Ramos (cell line): ENCODE results near the gene POU2F3.

Source experiments
- in situ Hi-C: fragments of 300-500 bp; cut with MboI; formaldehyde crosslinking; loops from one replicate; pipeline ENCODE4 v1.14.3; 2022; ENCODE audit warnings: low sequenced_read_pairs; ENCODE audit not compliant: unreplicated experiment

POU2F3 gene

DNA sequence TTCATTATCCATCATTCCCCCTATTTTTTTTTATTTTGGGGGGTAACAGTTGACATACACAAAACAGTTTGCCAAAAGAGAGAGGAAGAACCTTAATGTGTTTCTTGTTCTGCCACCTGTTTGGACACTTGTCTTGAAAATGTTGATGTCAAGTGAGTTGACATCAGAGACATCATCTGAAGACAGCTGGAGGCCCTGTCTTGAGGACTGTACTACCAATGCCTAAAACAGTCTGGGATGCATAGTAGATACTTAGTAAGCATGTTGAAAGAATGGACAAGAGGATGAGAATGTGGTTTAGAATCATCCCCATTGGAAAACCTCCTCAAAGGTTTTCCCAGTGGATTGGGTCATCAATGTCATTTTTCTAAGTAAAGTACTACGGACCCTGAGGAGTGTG lies 93.9 kb downstream of the POU2F3 start:
- in situ Hi-C loops = no loop called here

DNA sequence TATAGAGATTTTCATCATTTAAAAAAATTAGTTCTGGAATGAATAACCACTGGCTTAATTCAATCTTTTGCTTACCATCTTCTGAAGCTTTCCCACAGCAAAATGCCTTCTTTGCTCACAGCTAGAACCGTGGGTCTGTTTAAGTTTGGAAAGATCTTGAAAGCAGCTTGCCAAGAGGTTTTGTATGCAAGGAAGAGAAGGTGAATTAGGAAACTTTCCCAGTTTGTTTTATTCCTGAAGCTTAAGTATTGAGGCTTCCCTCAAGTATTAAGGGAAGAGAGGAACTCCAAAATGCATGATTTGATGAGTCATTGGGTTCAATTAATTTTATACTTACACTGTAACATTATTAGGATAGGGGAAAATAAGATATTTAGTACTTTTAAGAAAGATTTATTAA lies 94.4 kb downstream of the POU2F3 start:
- in situ Hi-C loops = no loop called here

DNA sequence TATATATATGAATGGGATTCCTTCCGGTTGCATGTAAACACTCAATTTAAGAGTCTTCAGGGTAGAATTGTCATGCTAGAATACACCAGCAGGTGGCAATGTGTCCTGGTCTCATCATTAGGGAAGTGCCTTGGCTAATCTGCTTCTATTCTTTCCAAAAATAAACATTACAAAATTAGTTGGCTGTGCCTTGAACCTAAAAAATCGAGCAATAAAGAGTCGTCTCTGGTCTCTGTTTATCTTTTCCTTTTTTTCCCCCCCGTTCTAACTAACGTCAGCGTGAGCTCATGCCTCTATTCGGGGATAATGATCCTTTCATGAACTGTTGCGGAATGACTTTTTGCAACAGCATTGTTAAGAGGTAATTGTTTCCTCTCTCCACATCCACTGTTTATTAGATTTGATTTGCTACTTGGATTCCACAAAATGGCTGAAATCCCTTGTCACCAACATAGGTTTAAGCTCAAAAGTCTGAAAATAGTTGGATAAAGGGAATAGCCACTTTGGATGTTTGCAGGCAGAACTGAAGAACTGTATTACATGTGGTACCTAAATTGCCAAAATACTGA lies 95.0 kb downstream of the POU2F3 start:
- in situ Hi-C loops = no loop called here

DNA sequence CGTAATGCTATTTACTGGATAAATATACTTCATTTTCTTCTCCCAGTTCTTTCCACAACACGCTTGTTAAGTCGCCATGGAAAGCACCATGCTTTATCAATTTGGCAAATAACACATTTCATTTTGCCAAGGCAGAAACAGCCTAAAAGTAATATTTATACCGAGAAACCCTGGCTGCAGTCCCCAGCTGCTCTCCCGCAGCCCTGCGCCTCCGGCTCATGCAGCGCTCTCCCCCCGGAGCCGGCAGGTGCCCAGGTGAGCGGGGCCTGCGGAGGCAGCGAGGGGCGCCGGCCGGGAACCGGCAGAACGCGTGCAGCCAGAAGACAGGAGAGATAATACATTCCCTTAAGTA lies 95.6 kb downstream of the POU2F3 start:
- in situ Hi-C loops = no loop called here

DNA sequence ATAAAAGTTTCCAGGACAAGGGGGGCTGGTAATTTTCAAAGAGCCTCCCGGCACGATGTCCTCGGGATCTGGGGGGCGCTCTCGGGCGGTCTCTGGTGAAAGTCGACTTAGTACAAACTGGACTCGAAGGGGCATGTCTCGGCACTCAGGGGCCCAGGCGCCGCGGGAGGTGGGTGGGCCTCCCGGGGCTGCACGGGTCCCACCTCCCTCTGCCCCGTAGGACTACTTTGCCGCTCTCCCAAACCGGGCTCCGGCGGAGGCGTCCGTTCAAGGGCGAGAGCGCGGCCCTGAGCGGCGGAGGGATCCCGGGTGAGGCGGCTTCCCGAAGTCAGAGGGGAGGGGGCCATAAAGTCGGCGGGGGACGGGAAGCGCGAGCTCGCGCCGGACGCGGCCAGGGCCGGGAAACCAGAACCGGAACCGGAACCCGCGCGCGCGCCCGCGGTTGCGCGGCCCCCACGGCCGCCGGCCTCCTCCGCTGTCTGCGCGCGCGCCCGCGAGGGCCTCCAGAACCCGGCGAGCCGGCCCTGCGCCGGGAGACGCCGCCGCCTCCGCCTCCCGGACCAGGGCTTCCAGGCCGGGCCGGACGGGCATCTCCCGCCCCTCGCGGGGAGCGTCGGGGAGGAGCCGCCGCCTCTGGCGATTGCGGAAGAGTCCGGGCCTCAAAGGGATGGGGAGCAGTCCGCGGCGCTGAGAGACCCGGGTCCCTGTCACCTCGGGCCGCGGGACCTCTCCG lies 96.1 kb downstream of the POU2F3 start, which contains the start of gene ARHGEF12:
ARHGEF12 (plus strand) TSS at position 506 of the 733 bp plus-strand sequence. CDS start 831 bp downstream, outside the sequence.
- in situ Hi-C loops = no loop called here

DNA sequence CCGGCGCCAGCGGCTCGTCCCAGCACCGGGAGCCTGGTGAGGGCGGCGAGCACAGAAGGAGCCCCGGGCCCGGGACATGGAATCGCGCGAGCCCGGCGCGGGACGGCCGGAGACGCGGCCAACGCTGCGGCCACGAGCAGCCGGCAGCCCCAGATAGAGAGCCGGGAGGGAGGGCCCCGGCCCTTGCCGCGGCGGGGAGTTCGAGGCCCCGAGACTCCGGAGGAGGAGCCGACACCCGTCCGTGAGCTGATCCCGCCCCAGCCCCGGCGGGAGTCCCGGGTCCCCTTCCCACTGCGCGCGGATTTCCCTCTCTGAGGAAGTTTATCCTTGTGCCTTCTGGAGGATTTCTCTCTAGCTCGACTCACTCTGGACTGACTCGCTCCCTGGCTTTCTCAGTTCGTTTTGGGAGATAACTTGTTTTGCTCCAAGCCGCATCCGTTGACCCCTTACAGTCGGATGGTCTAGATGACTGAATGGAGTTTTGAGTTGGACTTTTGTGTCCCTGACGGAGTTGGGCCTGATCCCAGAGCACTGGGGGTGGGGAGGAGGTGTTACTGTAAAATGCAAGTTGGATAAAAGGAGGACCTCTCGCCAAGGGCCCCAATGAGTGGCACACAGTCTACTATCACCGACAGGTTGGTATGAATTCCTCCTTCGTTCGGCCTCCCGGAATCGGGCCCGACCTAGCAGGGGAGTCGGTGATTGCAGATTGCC lies 96.9 kb downstream of the POU2F3 start:
- in situ Hi-C loops = no loop called here

DNA sequence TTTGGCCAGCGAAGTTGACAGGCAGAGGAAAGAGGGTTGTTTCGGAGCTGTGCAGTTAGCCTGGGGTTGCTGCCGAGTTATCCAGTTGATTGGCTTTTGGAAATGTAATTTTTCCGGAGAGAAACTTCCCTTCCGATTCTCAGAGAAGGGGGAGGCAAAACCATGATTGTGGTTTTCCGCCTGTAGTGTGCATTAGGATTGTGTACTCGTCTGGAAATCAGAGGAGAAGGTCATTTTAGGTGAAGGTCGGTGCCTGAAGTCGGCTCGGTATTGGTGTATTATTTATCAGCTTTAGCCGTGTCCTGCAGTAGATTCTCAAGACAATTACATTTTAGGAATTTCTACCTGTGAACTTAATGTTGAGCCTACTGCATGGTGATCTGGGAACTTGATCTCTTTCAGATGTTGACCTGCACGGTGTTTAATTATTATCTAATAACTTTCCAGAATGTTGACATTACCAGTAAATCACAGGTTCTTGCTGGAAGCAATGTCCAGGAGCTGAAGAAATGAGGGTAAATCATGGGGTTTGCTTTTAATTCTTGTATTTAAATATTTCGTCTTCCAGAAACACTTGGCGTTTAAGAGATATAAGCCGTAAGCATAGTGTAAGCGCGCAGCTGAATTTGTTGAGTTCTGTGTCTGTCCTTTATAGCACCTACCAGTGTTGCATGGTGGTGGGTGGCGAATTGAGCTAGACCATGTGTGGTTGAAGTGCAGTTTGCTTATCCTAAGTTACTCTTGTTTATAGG lies 97.6 kb downstream of the POU2F3 start:
- in situ Hi-C loops = no loop called here

DNA sequence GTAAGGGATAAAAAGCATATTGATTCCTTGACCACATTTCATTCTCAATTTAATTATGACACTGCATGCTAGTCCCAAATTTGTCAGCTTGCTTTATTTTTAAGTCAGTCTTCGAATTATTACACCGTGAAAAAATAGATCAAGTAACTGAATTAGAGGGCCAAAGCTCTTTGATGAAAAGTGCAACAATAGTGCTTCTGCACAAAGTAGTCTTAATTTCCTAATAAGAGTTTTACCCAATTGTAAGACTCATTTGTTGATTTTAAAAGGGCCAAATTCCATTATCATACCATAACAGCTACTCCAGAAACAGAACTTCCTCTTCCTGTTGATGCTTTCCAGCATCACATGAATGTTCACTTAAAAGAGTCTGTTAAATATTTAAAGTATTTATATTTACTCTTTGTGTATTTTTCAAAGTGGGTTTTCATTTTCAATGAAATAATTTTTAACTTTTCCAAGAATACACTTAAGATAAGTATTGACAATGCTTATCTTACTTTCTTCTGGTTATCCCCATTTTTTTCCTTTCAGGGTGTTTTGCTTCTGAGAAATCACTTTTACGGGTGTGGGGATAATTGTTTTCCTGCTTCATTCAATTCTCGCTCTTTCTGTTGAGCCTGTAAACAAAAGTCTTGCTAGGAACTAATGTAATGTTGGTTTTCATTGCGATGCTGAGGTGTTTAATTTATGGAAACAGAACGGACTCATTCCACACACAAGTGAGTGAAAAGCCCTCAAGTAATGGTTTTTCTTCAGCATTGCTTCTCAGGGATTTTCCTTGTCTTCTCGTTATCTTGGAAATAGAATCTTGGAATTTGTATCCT lies 98.4 kb downstream of the POU2F3 start:
- in situ Hi-C loops = no loop called here

DNA sequence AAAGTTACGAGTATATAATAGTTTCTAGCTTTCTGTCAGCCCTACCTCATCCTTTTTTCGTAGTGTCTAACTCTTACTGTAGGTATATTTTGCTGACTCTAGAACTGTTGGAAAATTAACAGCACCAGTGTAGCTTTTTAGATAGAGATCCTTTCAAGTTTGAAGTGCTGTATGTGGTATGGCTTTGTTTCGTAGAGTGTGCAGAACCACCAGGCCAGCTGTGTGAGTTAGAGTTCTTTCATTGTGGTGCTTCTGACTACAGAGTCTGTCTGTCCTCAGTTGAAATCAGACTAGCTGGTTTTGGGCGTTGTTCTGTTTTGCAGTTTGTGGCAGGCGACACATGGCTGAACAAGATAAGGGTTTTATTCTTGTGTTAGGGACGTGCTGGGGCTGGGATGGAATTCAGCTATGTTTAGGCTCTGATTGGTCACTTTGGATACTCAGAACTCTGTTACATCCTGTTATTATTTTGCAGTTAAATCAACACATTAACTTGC lies 99.5 kb downstream of the POU2F3 start:
- in situ Hi-C loops = no loop called here

DNA sequence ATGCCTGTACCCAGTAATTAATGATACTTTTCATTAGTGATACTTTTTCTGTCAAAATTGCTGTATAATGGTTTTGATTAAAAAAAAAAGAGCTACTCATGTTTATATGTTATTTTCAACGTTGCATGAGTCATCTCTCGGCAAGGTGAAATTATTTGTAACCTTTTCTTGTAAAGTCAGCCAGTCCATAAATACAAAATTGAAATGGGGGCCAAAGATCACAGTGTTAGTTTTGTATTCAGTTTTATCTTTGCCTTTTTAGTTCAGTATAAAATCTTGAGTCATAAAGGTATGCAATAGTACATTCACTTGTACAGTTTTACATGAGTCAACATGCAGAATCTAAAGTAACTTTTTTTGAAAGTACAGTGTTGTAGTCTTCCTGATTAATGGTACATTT lies 100.6 kb downstream of the POU2F3 start:
- in situ Hi-C loops = no loop called here

DNA sequence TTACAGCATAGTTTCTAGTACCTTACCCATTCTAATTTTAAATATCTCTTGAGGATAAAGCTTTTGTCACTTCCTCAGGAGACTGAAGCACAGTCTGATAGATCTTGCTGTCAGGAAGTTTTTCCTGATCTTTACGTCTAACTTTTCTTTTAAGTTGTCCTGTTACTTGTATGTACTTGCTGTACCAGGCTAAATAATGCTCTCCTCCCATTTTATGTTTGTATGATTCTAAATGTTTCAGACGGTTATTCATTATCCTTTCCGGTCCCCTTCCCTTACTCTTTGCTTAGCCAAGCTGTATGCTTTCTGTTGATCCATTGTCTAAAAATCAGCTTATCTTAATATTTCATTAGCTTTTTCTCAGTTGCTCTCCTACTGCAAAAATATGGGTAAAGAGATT lies 102.3 kb downstream of the POU2F3 start:
- in situ Hi-C loops = no loop called here

DNA sequence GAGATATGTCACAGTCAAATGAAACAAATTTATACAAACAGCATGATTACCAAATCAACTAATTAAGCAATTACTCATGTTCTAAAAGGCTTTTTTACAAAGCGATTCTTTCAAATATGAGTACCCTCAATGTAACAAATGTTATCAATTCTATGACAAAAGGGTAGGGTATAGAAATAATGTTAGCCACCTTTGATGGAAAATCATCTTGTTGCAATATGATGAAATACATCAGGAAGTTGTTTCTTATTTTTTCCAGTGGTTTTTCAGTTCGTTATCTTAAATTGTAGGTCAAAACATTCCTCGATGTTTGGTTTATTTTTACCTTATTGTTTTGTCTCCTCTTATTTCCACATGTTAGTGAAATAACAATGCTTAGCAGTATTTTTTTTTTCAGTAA lies 102.7 kb downstream of the POU2F3 start:
- in situ Hi-C loops = no loop called here

DNA sequence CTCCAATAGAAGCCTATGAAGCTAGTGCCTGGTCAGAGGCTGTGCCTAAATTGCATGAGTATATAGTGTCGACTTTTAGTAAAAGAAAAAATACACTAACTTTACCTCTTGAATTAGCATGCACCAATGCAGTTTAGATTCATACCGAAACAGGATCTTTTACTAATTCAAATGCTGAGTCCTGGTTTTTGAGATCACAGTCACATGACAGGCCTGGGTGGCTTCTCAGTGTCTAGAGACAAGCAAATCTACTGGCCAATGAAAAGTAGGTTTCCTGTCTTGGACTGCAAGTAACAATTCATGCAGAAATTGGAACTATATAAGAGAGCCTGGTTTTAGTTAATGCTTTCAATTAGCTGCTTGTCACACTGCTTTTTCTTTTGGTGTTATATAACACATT lies 103.5 kb downstream of the POU2F3 start:
- in situ Hi-C loops = no loop called here

DNA sequence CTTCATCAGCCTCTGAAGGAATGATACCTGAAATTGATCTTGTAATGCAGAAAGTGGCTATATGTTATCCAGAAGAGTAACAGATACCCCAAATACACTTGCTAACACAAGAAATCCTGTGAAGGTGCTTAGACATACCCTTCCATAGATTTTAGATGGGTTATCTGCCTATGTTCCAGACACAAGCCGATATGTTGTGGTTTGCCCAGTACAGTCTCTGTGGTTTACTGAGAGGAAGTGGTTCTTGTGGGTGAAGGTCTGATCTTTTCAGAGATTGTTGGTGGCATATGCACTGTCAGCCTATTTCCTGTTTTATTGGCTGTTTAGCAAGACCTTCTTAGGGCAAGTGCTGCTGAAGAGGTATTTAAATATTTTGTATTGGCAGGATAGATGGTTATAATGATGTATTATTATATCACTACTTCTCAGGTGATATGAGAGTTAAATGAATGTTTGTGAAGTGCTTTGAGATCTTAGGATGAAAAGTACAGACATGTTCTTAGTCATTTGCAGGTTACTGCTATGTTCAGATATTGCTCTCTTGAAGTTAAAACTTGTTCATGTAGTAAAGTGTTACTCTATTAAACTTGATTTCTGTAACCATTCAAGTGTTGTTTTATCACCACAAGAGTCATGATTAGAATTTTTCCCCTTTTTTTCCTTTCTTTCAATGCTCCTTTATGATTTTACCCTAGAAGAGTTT lies 104.5 kb downstream of the POU2F3 start:
- in situ Hi-C loops = no loop called here

DNA sequence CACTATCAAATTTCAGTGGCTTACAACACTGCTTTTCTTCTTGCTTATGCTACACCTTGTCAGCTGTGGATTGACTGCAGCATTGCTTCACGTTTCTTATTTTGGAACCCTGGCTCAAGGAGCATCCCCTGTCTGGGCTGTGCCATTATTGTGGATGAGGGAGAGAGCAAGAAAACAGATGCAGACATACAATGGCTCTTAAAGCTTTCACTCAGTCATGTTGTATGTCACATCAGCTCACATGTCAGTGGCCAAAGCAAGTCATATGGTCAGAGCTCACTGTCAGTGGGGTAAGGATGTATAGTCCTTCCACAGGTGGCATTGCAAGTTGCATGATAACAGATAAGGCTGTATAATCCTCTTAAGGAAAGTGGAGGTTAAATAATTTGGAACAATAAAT lies 106.3 kb downstream of the POU2F3 start:
- in situ Hi-C loops = no loop called here

DNA sequence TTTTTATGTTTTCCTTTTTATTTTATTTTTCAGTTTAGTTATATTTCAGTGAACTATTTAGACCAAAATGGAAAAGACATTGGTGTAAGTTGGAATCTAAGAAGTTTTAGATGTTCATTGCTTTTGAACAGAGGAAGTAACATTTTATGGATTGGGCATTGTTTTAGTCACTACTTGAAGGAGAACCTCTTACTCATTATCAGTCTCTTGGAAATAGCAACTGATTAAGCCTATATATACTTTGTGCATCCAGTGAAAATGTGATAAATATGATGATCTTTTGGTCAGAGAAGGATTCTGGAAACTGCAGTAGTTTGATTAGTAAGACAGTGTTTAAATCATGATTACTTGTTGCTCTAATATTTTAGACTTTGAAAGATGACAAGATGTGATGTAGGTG lies 110.7 kb downstream of the POU2F3 start:
- in situ Hi-C loops = no loop called here

DNA sequence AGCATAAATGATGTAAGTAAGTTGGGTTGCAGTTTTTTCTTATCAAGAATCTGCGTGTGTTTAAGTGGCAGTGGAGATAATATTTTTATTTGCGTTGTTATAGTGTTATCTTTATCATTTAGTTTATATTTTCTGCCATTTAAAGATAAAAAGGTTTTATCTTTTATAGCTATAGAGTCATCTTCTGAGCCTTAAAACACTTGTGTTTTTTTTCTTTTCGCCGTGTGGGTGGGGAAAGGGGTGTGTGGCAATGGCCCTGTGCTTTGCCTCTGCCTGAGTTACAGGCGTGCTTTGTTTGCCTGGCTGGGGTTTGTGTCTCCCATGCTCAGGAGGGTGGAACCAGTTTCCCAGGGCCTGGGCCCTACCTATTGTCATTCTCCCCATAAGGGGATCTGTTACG lies 112.5 kb downstream of the POU2F3 start:
- in situ Hi-C loops = no loop called here

DNA sequence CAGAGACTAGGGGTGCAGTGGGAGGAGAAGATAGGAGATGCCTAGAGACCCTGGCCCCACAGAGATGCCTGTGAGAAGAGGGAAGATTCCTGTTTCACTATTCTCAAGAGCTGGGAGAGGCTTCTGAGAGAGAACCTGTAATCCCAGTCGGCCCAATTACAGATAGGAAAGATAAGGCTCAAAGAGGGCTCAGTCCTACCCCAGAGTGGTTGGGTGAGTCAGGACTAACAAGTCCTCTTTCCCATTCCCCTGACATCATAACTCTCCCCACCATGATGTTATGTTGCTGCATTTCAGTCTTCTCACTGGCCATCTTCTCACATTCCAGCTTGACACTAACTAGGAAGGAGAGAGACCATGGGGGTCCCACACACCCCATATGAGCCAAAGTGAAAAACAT lies 114.1 kb downstream of the POU2F3 start:
- in situ Hi-C loops = no loop called here

DNA sequence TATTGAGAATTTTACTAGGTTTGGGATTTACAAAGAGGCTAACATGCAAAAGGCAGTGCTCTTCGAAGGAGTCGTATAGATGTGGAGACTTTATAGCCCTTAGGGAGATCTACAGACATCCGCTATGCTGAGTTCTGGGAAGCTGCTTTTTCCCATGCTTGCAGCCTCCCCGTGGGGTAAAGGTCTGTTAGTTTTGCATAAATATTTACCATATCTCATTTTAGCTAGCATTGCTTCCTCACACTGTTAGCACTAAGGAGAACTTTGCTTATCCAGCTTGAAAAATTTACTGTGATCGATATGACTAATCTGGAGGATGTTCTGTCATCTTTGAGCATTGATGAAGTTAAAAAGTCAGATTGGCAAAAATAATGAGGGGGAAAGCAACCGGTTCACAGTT lies 114.8 kb downstream of the POU2F3 start:
- in situ Hi-C loops = no loop called here
